HG02885 (cell line): Measurements from ENCODE around the gene SPAG17.

Experiments
- ATAC-seq: cut with Tn5 transposase; IDR thresholded peaks from one replicate; pipeline ENCODE4 v1.9.1; 2021; ENCODE audit warnings: mild to moderate bottlenecking; ENCODE audit not compliant: unreplicated experiment, poor library complexity

Gene SPAG17

GRCh38 chr1:118123116-118123839 lies 61.8 kb downstream of the SPAG17 start:
- no peak for ATAC-seq

DNA sequence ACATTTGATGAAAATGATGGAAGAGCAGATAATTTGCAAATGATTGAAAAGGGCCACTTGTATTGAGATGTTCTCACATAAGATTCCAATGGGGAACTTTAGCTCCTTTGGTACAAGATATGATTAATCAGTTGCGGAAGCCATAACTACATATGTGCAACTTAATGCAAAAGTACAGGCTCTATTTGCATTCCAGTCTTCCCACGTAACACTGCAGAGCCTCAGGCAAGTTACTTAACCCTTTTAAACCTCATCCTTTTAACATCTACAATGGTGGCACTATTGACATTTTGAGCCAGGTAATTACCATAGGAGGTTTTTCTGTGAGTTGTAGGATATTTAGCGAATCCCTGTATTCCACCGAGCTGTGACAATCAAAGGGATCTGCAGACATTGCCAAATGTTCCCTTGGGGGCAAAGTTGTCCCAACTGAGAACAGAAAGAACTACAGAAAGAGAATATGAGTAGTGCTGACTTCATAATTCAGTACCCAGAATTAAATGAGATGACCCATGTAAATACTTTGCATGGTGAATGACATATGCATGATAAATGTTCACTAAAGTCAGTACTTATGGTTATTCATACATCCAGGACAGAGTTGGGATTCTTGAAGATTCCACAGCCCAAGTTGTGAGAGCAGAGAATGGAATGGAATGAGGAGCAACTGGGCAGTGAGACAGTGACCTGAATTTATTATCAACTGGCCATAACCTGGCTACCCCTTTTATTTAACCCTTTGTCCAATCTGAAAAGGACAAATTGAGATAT lies 62.6 kb downstream of the SPAG17 start:
- ATAC-seq, result no peak

GRCh38 chr1:118118873-118119463 lies 66.1 kb downstream of the SPAG17 start:
- ATAC-seq, result no peak

GRCh38 chr1:118118469-118118868 lies 66.6 kb downstream of the SPAG17 start:
- no peak for ATAC-seq

DNA sequence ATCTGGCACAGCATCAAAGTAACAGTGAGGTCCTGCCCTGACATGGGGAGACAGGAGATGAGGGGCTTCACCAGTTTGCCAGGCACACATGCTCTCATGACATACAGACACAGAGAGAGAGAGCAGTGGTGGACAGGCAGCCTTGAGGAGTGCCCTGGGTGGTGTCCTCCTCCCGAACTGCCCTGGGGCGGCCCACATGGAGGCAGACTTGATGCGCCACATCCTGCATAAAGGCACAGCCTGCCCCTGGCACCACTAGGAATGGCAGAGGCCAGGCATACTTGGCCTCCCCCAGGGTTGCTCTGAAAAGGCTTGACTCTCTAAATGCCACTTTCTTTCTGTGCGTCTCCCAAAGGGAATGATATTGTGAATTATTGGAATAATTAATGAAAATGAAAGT lies 67.5 kb downstream of the SPAG17 start:
- no peak for ATAC-seq

DNA sequence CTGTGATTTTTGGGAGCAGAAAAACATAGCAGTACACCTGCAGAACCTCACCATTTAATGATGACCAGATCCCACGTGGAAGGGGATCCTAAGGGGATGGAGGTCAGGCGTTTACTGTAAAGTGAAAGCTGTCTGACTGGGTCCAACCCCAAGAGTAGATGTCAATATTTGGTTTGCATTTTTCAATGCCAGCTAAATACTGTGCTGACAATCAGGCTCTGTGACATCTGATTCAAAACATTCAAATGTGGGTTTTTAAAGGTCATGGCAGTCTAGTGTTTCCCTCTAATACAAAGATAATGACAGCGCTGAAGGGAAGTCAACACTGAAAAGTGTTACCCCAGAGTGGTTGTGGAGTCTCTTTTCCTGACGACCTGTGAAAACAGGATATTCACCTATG lies 68.1 kb downstream of the SPAG17 start:
- no peak for ATAC-seq

DNA sequence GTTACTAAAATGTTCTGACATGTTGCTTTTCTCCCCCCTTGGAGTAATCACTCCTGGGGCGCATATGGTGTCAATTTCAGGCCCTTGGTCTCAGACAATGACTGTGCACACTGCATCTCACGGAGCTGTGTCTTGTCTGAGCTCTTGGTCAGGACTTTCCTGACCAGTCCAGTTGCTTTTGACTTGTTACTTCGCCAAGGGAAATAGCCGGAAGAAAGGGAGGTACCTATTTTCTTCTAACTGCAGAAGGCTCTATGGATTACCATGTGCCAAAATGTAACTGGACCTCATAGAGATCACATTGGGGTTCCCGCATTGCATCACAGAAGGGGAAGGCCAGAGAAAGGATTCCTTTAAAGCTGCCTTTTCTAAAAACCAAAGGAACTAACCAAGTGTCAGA lies 68.6 kb downstream of the SPAG17 start:
- no peak for ATAC-seq

GRCh38 chr1:118115567-118116295 lies 69.3 kb downstream of the SPAG17 start:
- ATAC-seq, result no peak

DNA sequence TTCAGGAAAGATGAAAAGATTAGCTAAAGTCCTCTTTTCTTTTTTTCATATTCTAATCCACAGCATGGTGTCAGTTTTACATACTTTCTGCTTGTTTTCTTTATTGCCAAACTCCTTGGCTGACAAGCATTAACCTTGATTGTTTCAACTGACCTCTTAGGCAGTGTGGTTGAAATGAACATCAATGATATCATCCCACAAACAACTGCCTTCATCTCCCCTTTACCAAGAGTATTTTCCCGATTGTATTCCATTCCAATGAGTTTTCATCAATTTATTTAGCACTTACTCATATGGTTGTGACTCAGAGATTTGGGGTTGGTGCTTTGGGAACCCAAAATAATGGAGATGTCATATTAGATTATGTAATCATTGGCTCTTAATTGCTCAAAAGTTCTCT lies 71.8 kb downstream of the SPAG17 start:
- no peak for ATAC-seq

DNA sequence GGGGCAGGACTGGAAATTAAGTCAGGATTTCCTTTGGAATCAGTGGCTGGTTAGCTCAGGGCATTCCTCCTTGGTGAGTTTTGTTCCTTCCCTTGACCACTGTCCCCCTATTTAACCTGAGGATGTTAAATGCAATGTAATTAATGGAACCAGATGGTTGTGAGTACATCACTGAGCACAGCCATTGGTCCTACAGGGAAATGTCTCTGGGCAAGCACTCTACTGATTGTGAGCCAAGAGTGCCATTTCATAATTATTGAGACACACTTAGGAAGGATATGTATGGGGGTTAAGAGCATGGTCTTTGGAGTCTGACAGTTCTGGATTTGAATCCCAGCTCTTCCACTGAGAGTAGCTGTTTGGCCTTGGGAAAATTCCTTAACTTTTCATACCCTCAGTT lies 74.4 kb downstream of the SPAG17 start:
- ATAC-seq, result no peak

GRCh38 chr1:118104951-118105350 lies 80.1 kb downstream of the SPAG17 start:
- no peak for ATAC-seq

GRCh38 chr1:118102445-118102844 lies 82.6 kb downstream of the SPAG17 start:
- no peak for ATAC-seq

- ATAC-seq, result no peak
These were observed 83.0 kb downstream of the SPAG17 start for GRCh38 chr1:118101999-118102398.

DNA sequence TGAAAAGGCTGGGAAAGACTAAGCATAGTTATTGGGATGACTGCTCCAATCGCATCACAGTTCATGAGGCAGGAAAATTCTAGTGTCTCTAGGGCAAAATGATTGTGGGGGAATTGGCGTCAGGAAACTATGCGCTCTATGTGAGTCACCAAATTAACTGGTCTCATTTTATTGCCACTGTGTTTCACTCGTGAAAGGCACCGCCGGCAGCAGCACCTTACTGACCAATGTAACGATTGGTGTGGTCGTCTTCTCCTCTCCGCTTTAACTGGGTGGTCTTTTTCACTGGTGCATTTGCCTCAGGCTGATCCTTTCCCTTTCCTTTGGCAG lies 83.5 kb downstream of the SPAG17 start:
- ATAC-seq, result no peak

GRCh38 chr1:118100686-118101514 lies 84.1 kb downstream of the SPAG17 start:
- no peak for ATAC-seq

DNA sequence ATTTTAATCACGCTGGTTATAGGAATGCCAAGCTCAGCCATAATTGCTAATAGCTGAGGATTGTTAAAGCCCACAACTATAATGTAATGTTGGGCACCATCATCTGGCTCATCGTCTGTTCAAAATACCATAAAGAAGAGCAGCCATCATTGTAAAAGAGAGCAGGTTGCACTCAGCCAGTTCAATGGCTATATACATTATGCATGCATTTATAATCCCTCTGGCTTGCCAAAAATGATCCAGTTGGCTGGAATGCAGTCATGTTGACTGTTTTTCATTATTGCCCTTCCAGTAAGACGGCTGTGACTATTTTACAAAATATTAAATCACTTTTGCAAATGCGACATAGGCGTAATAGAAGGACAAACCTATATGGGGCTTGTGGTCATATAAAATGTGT lies 85.3 kb downstream of the SPAG17 start:
- no peak for ATAC-seq

- ATAC-seq, result no peak
These were observed 87.2 kb downstream of the SPAG17 start for GRCh38 chr1:118097622-118098348.

DNA sequence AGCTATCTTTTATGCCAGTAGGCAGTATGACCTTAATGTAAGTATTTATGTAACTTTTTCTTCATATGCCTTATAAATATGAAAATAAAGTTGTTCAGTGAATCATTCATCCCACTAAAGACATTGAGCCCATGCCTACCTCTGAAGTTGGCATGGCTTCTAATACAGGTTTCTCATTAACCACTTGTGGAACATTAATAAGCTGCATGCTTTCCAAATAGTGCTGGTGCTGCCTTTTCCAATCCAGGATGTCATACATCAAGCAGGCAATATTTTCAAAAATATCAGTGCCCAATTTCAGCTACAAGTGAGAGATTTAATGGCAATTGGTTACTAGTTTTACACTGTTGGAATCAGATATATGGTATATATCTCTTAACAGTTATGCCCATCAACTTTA lies 92.0 kb downstream of the SPAG17 start:
- no peak for ATAC-seq

DNA sequence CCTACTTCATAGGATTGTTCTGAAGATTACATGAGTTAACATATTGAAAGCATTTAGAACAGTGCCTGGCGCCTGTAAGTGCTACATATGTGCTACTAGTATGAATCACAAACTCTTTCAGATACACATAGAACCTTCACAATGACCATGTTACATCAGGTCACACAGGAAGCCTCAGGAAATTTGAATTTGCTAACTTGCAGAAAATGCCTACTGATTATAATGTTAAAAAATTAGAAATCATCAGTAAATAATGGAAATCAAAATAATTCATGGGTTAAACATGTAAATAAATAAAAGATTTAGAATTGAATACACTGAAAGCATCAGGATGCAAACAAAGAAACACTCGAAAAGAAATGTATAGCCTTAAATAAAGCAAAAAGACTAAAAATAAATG lies 94.9 kb downstream of the SPAG17 start:
- no peak for ATAC-seq

- ATAC-seq, result no peak
These were observed 99.7 kb downstream of the SPAG17 start for GRCh38 chr1:118085365-118085764.
